ENCODE results near the gene NUP37. TPM values are rescaled to one million over a fixed set of nuclear protein-coding genes. Genes with fewer than 3 reads are reported as not detected.

Gene NUP37
- total and polyA plus RNA-seq, 2 of the 13 experiments (the other 11 are each of a cell fraction or from before 2014, with no cell fraction given): 50.6 to 80.1 TPM

DNA sequence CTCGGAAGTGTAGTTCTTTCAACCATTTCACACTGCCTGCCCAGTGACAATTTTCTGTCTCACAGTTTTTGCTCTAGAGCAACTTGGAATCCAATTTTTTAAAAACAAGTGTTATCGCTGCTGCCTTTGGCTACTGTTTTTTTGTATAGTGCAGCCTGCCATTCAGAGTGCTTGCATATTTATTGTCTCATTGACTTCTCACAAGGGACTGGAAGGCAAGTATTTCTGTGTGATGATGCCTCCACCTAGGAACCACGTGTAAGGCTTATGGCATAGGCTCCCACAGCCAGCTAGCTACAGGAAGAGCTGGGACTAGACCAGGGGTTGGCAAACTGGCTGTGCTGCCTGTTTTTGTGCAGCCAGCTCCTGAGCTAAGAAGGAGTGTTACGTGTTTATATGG is 972 bp upstream of the NUP37 start (continued):
- TF ChIP-seq MNT (IDR thresholded peaks at IDR 0.05) (0 out of 2 replicates have a peak, but pooled peaks have one; percentile 36), NFATC3 (CRISPR knock-in tag; IDR thresholded peaks at IDR 0.05) (0 out of 2 replicates have a peak, but pooled peaks have one; percentile 8), SAP130 (CRISPR knock-in tag; IDR thresholded peaks at IDR 0.05; ENCODE audit: low read depth) (peak; percentile 83), TOPORS (CRISPR knock-in tag; IDR thresholded peaks at IDR 0.05) (no peak), MXI1 (IDR thresholded peaks at IDR 0.05; ENCODE audit: borderline replicate concordance, low read depth, low read length) (peak; percentile 66; the same call in 1 of the 3 replicates), ZKSCAN8 (CRISPR knock-in tag; IDR thresholded peaks at IDR 0.05; ENCODE audit: borderline replicate concordance) (no peak), ZNF326 (CRISPR knock-in tag; IDR thresholded peaks at IDR 0.05; ENCODE audit: borderline replicate concordance) (no peak)
- TF ChIP-seq, protein P1, sequence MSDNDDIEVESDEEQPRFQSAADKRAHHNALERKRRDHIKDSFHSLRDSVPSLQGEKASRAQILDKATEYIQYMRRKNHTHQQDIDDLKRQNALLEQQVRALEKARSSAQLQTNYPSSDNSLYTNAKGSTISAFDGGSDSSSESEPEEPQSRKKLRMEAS (IDR thresholded peaks at IDR 0.05): peak; percentile 77
- TF ChIP-seq, protein P2, sequence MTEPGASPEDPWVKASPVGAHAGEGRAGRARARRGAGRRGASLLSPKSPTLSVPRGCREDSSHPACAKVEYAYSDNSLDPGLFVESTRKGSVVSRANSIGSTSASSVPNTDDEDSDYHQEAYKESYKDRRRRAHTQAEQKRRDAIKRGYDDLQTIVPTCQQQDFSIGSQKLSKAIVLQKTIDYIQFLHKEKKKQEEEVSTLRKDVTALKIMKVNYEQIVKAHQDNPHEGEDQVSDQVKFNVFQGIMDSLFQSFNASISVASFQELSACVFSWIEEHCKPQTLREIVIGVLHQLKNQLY (CRISPR knock-in tag; IDR thresholded peaks at IDR 0.05): 0 out of 2 replicates have a peak, but pooled peaks have one; percentile 34

- CTCF ChIA-PET (ENCODE audit: low intra/inter-chr PET ratio, low total read pairs): no interaction called here
- TSS peak; percentile 70 for BruUV-seq (replicated peaks)
- TF ChIP-seq FOXP4 (CRISPR knock-in tag; IDR thresholded peaks at IDR 0.05) (no peak), ZKSCAN1 (IDR thresholded peaks at IDR 0.05; ENCODE audit: low read length) (peak; percentile 72), ZNF34 (CRISPR knock-in tag; IDR thresholded peaks at IDR 0.05; ENCODE audit: borderline replicate concordance) (0 out of 2 replicates have a peak, but pooled peaks have one; percentile 65), ZFP41 (CRISPR knock-in tag; IDR thresholded peaks at IDR 0.05; ENCODE audit: borderline replicate concordance) (0 out of 2 replicates have a peak, but pooled peaks have one; percentile 44), ZNF749 (CRISPR knock-in tag; IDR thresholded peaks at IDR 0.05; ENCODE audit: borderline replicate concordance) (no peak), RARG (CRISPR knock-in tag; IDR thresholded peaks at IDR 0.05; ENCODE audit: low read depth) (0 out of 2 replicates have a peak, but pooled peaks have one; percentile 38), RFX5 (IDR thresholded peaks at IDR 0.05; ENCODE audit: low read depth, low read length) (no peak)
- TF ChIP-seq, protein P3, sequence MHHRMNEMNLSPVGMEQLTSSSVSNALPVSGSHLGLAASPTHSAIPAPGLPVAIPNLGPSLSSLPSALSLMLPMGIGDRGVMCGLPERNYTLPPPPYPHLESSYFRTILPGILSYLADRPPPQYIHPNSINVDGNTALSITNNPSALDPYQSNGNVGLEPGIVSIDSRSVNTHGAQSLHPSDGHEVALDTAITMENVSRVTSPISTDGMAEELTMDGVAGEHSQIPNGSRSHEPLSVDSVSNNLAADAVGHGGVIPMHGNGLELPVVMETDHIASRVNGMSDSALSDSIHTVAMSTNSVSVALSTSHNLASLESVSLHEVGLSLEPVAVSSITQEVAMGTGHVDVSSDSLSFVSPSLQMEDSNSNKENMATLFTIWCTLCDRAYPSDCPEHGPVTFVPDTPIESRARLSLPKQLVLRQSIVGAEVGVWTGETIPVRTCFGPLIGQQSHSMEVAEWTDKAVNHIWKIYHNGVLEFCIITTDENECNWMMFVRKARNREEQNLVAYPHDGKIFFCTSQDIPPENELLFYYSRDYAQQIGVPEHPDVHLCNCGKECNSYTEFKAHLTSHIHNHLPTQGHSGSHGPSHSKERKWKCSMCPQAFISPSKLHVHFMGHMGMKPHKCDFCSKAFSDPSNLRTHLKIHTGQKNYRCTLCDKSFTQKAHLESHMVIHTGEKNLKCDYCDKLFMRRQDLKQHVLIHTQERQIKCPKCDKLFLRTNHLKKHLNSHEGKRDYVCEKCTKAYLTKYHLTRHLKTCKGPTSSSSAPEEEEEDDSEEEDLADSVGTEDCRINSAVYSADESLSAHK (CRISPR knock-in tag; IDR thresholded peaks at IDR 0.05; ENCODE audit: borderline replicate concordance): 0 out of 2 replicates have a peak, but pooled peaks have one; percentile 23
These were observed 605 bp upstream of the NUP37 start for GRCh38 chr12:102120564-102120873.

More at GRCh38 chr12:102120564-102120873, 605 bp upstream of the NUP37 start:
- Histone ChIP-seq H3K36me3 (replicated peaks in 1 of 2; ENCODE audit: control insufficient read depth in 1 of 2, insufficient read depth in 2 of 2, low read length in 2 of 2) (peaks cover 1 to 10% of the 10 kb centered on the region in 2 experiments; a peak in 2 of 5 replicates), H3K4me1 (ENCODE audit: insufficient read depth, low read length) (peaks cover 33% of the 10 kb centered on the region), H3K4me2 (ENCODE audit: low read depth, low read length) (peak overlapping the region; percentile 93), H4K20me1 (ENCODE audit: insufficient read depth, low read length) (no peaks in the 10 kb centered on the region), H2AFZ (ENCODE audit: low read length) (peak overlapping the region; percentile 81), H3K79me2 (ENCODE audit: insufficient read depth, low read length) (peaks cover 39% of the 10 kb centered on the region), H3K9ac (ENCODE audit: insufficient read depth, low read depth, low read length) (peak overlapping the region; percentile 93), H3K9me3 (ENCODE audit: low read length) (no peaks in the 10 kb centered on the region), H3K4me3 (replicated peaks in 1 of 3; ENCODE audit: insufficient read depth in 1 of 3, low read depth in 2 of 3, low read length in 3 of 3) (peak overlapping the region; percentile 83 to 97 (median 86)), H3K27ac (ENCODE audit: extremely low read length, insufficient read depth, low read length) (peak overlapping the region; percentile 73), H3K27me3 (ENCODE audit: control insufficient read depth in 1 of 2, insufficient read depth in 2 of 2, low read length in 2 of 2) (no peaks in the 10 kb centered on the region; a peak in 1 of 5 replicates)
- POLR2A ChIA-PET: interaction anchor here (1.2 to 2.6 kb wide), 3 partner anchors 9 to 59 kb away, joined by 3 to 14 read pairs (median 3); partner anchors contain the start of gene WASHC3
- ATAC-seq (no peak; the same call in 2 of the 3 replicates), DNase-seq (ENCODE audit: low spot score) (peak; percentile 0), FAIRE-seq (no peak)
- intact Hi-C loops (cut with micrococcal nuclease; ENCODE audit: unreplicated experiment): loop anchor here (1.0 kb wide), 2 partner anchors 25 to 58 kb away; no protein-coding TSS in a partner anchor
- WGBS (ENCODE audit: low lambda C conversion rate): 0% methylated on average over 4 of the region's 4 CpGs
- in situ Hi-C loops (cut with HindIII; ENCODE audit: extremely low pct_ligation_motif_present, low pct_unique_long_range_greater_than_20kb): no loop called here
